Mesenchymal stem cell (in vitro differentiated cells and primary cell): ENCODE measurements around the gene RMND1.
A peak's percentile ranks its signal among the peaks of the same experiment; 100 is the strongest.

Source experiments
- DNase-seq: peaks from one replicate; pipeline ENCODE4 v3.0.0-alpha.2; 2013
- H2AFZ ChIP-seq: one replicate; pipeline ENCODE4 v1.6.1; 2013; ENCODE audit warnings: low read depth, mild to moderate bottlenecking, control low read depth, inconsistent platforms, low read length, moderate library complexity
- H2AK5ac ChIP-seq: 2 replicates; pipeline ENCODE4 v1.6.1; 2013; ENCODE audit warnings: low read length, moderate library complexity, mild to moderate bottlenecking, inconsistent platforms; ENCODE audit not compliant: severe bottlenecking
- H2BK120ac ChIP-seq: one replicate; pipeline ENCODE4 v1.6.1; 2013; ENCODE audit warnings: low read depth, mild to moderate bottlenecking, inconsistent platforms, low read length, moderate library complexity
- H2BK12ac ChIP-seq, 2 experiments: one replicate each; pipeline ENCODE4 v1.6.1; 2013; ENCODE audit warnings: inconsistent platforms in 2 of 2, low read length in 2 of 2, mild to moderate bottlenecking in 2 of 2, moderate library complexity in 2 of 2, control low read depth in 1 of 2
- H2BK15ac ChIP-seq: one replicate; pipeline ENCODE4 v1.6.1; 2013; ENCODE audit warnings: mild to moderate bottlenecking, low read depth, inconsistent platforms; ENCODE audit not compliant: poor library complexity, severe bottlenecking
- H2BK5ac ChIP-seq: 2 replicates; pipeline ENCODE4 v1.6.1; 2013; ENCODE audit warnings: low read depth, mild to moderate bottlenecking, low read length, control low read depth, inconsistent platforms; ENCODE audit not compliant: poor library complexity, severe bottlenecking
- H3K14ac ChIP-seq, 2 experiments: one replicate each; pipeline ENCODE4 v1.6.1; 2013; ENCODE audit warnings: inconsistent platforms in 2 of 2, low read length in 2 of 2, control low read depth in 1 of 2, mild to moderate bottlenecking in 1 of 2, moderate library complexity in 1 of 2
- H3K18ac ChIP-seq, 2 experiments: one replicate each; pipeline ENCODE4 v1.6.1; 2013; ENCODE audit warnings: inconsistent platforms in 2 of 2, low read length in 2 of 2, control low read depth in 1 of 2, low read depth in 1 of 2, mild to moderate bottlenecking in 1 of 2
- H3K23ac ChIP-seq, 2 experiments: one replicate each; pipeline ENCODE4 v1.6.1; 2013; ENCODE audit warnings: inconsistent platforms in 2 of 2, low read length in 2 of 2, mild to moderate bottlenecking in 2 of 2, moderate library complexity in 2 of 2, control low read depth in 1 of 2
- H3K27ac ChIP-seq: 2 replicates; pipeline ENCODE4 v1.5.1; 2013; ENCODE audit warnings: mild to moderate bottlenecking, moderate library complexity, low read length, control low read depth, inconsistent platforms; ENCODE audit not compliant: poor library complexity, severe bottlenecking
- H3K27me3 ChIP-seq, 2 experiments: 2 replicates each; pipeline versions ENCODE4 v1.6.1 to v1.7.0; 2013; ENCODE audit warnings: low read length in 2 of 2, mild to moderate bottlenecking in 2 of 2, moderate library complexity in 2 of 2, control low read depth in 1 of 2, inconsistent platforms in 1 of 2; ENCODE audit not compliant: control insufficient read depth in 1 of 2, insufficient read depth in 1 of 2
- H3K36me3 ChIP-seq, 2 experiments: 2 replicates each; pipeline versions ENCODE4 v1.6.1 to v1.7.0; 2013; ENCODE audit warnings: low read length in 2 of 2, control low read depth in 1 of 2, inconsistent platforms in 1 of 2, low read depth in 1 of 2, mild to moderate bottlenecking in 1 of 2; ENCODE audit not compliant: insufficient read depth in 2 of 2, control insufficient read depth in 1 of 2
- H3K4ac ChIP-seq, 2 experiments: one replicate each; pipeline ENCODE4 v1.6.1; 2013; ENCODE audit warnings: inconsistent platforms in 2 of 2, low read length in 2 of 2, mild to moderate bottlenecking in 2 of 2, moderate library complexity in 2 of 2, control low read depth in 1 of 2, low read depth in 1 of 2
- H3K4me1 ChIP-seq: 2 replicates; pipeline ENCODE4 v1.6.1; 2013; ENCODE audit warnings: low read depth, low read length, control low read depth; ENCODE audit not compliant: control insufficient read depth, insufficient read depth
- H3K4me2 ChIP-seq: 2 replicates; pipeline ENCODE4 v1.6.1; 2013; ENCODE audit warnings: low read length, mild to moderate bottlenecking, inconsistent platforms; ENCODE audit not compliant: poor library complexity, severe bottlenecking
- H3K4me3 ChIP-seq, 2 experiments: 2 replicates each; pipeline versions ENCODE4 v1.5.1 to v1.7.0; 2013; ENCODE audit warnings: low read length in 2 of 2, mild to moderate bottlenecking in 2 of 2, control low read depth in 1 of 2, low read depth in 1 of 2; ENCODE audit not compliant: insufficient read depth in 1 of 2
- H3K79me1 ChIP-seq: replicated peaks from 2 replicates; pipeline ENCODE4 v1.6.1; 2013; ENCODE audit warnings: mild to moderate bottlenecking, control low read depth, low read length, inconsistent platforms; ENCODE audit not compliant: poor library complexity, severe bottlenecking
- H3K9ac ChIP-seq: 2 replicates; pipeline ENCODE4 v1.7.0; 2013; ENCODE audit warnings: mild to moderate bottlenecking, low read length, moderate library complexity
- H3K9me3 ChIP-seq: 2 replicates; pipeline ENCODE4 v1.7.0; 2013; ENCODE audit warnings: mild to moderate bottlenecking, low read length; ENCODE audit not compliant: control insufficient read depth
- H4K8ac ChIP-seq: one replicate; pipeline ENCODE4 v1.6.1; 2013; ENCODE audit warnings: inconsistent platforms, mild to moderate bottlenecking, low read length, moderate library complexity
- H4K91ac ChIP-seq: one replicate; pipeline ENCODE4 v1.6.1; 2013; ENCODE audit warnings: mild to moderate bottlenecking, low read length, inconsistent platforms
- WGBS: methylation state at CpG from one replicate; pipeline ENCODE4 v1.1.7; 2013; ENCODE audit warnings: mixed read lengths; 5-methylcytosine and 5-hydroxymethylcytosine counted together

RMND1 gene

DNA sequence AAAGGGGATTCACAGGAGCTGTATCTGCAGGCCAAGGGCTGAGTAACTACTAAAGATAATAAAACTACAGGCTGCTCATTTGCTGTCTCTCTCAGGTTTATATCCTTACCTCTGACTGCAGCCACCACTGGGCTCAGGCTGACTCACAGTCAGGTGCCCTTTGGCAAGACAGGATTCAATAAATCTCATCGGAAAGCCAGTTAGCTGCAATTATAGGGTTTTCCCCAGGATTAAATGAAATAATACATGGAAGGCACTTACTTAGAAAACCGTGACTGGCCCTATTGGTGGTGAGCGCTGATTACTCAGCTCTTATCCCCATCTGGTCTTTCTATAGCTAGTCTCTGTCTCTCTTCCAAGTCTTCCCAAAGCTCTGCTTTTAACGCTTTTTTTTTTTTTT, 26.4 kb downstream of the RMND1 start:
- H2AFZ ChIP-seq: no peak overlapping the region
- no peak overlapping the region for H3K23ac ChIP-seq
- H3K4me3 ChIP-seq: no peak overlapping the region
- peak; percentile 26 for DNase-seq
- no peak overlapping the region for H3K18ac ChIP-seq
- peaks cover 25 to 88% of the 10 kb centered on the region in 2 experiments for H3K36me3 ChIP-seq
- no peak overlapping the region for H2BK12ac ChIP-seq
- H2BK120ac ChIP-seq: no peak overlapping the region
- 98% methylated on average over 4 of the region's 4 CpGs for WGBS
- H3K27ac ChIP-seq: peak overlapping the region; percentile 58
- peaks cover 19% of the 10 kb centered on the region for H3K79me1 ChIP-seq
- no peak overlapping the region for H3K4ac ChIP-seq
- no peak overlapping the region for H4K8ac ChIP-seq
- H2BK5ac ChIP-seq: no peak overlapping the region
- no peak overlapping the region for H2BK15ac ChIP-seq
- H3K27me3 ChIP-seq: no peaks in the 10 kb centered on the region
- no peak overlapping the region for H3K4me2 ChIP-seq
- no peak overlapping the region for H3K14ac ChIP-seq
- no peak overlapping the region for H2AK5ac ChIP-seq
- H3K4me1 ChIP-seq: peaks cover 6% of the 10 kb centered on the region
- H3K9ac ChIP-seq: no peak overlapping the region
- H3K9me3 ChIP-seq: no peaks in the 10 kb centered on the region
- no peak overlapping the region for H4K91ac ChIP-seq

GRCh38 chr6:151422981-151423380, 28.9 kb downstream of the RMND1 start:
- H3K4ac ChIP-seq: no peak overlapping the region
- no peak overlapping the region for H2BK12ac ChIP-seq
- H3K9me3 ChIP-seq: no peaks in the 10 kb centered on the region
- no peak overlapping the region for H2BK15ac ChIP-seq
- H3K14ac ChIP-seq: no peak overlapping the region
- H4K91ac ChIP-seq: no peak overlapping the region
- H2BK120ac ChIP-seq: no peak overlapping the region
- H2AFZ ChIP-seq: no peak overlapping the region
- H3K27me3 ChIP-seq: no peaks in the 10 kb centered on the region
- 100% methylated on average over 3 of the region's 4 CpGs for WGBS
- peaks cover 6% of the 10 kb centered on the region for H3K4me1 ChIP-seq
- H4K8ac ChIP-seq: no peak overlapping the region
- H2BK5ac ChIP-seq: no peak overlapping the region
- H3K9ac ChIP-seq: no peak overlapping the region
- H3K79me1 ChIP-seq: peaks cover 18% of the 10 kb centered on the region
- no peak overlapping the region for H3K4me2 ChIP-seq
- H3K23ac ChIP-seq: no peak overlapping the region
- no peak overlapping the region for H3K4me3 ChIP-seq
- no peak overlapping the region for H2AK5ac ChIP-seq
- H3K27ac ChIP-seq: no peak overlapping the region
- H3K36me3 ChIP-seq: peaks cover 30 to 87% of the 10 kb centered on the region in 2 experiments
- no peak overlapping the region for H3K18ac ChIP-seq
- DNase-seq: no peak

- Histone ChIP-seq H3K9me3 (no peaks in the 10 kb centered on the region), H3K4ac (no peak overlapping the region), H2BK120ac (no peak overlapping the region), H3K4me1 (no peaks in the 10 kb centered on the region), H4K91ac (no peak overlapping the region), H3K14ac (no peak overlapping the region), H3K23ac (no peak overlapping the region), H3K18ac (no peak overlapping the region), H2BK15ac (no peak overlapping the region), H4K8ac (no peak overlapping the region), H2AFZ (no peak overlapping the region), H3K36me3 (peaks cover 35 to 96% of the 10 kb centered on the region in 2 experiments), H3K4me2 (no peak overlapping the region), H3K4me3 (no peak overlapping the region), H3K9ac (no peak overlapping the region), H3K27ac (no peak overlapping the region), H2AK5ac (no peak overlapping the region), H2BK12ac (no peak overlapping the region), H2BK5ac (no peak overlapping the region), H3K79me1 (peaks cover 12% of the 10 kb centered on the region), H3K27me3 (no peaks in the 10 kb centered on the region)
- 100% methylated on average over 1 of the region's 1 CpG for WGBS
- DNase-seq: no peak
Measured at GRCh38 chr6:151417477-151417876, 34.4 kb downstream of the RMND1 start.

- no peak overlapping the region for H3K9ac ChIP-seq
- WGBS: no CpG with 5 or more reads among the region's 3 CpGs
Measured at GRCh38 chr6:151414641-151415260, 37.2 kb downstream of the RMND1 start.

More at GRCh38 chr6:151414641-151415260, 37.2 kb downstream of the RMND1 start:
- Histone ChIP-seq H2BK120ac (no peak overlapping the region), H3K18ac (no peak overlapping the region), H3K27ac (no peak overlapping the region), H3K9me3 (no peaks in the 10 kb centered on the region), H2AK5ac (no peak overlapping the region), H3K14ac (no peak overlapping the region), H3K23ac (no peak overlapping the region), H2AFZ (no peak overlapping the region), H3K4me1 (no peaks in the 10 kb centered on the region), H2BK5ac (no peak overlapping the region), H3K79me1 (peaks cover 18% of the 10 kb centered on the region), H3K36me3 (peaks cover 52 to 91% of the 10 kb centered on the region in 2 experiments), H3K27me3 (no peaks in the 10 kb centered on the region), H2BK15ac (no peak overlapping the region), H3K4ac (no peak overlapping the region), H4K91ac (no peak overlapping the region), H4K8ac (no peak overlapping the region), H3K4me2 (no peak overlapping the region), H3K4me3 (no peak overlapping the region), H2BK12ac (no peak overlapping the region)
- no peak for DNase-seq
